ENCODE results near the gene MAD1L1.

MAD1L1 gene

DNA sequence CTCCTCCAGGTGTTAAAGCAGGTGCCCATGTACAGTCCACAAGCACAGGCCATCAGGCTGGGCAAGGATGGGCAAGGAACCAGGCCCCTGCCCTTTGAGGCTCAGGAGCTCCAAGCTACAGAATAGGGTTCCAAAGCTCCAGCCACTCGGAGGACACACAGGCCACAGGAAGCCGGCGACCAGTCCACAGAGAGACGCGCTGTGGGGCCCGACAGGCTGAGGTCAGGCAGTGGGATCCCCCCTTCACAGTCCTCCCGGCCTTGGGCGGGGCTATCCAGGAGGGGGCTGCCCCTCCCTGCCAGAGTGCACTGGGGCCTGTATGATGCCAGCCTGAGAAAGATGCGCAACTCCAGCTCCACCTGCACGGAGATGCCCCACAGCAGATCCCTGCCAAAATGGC, 34.0 kb downstream of the MAD1L1 start:
- no peak for DNase-seq

DNA sequence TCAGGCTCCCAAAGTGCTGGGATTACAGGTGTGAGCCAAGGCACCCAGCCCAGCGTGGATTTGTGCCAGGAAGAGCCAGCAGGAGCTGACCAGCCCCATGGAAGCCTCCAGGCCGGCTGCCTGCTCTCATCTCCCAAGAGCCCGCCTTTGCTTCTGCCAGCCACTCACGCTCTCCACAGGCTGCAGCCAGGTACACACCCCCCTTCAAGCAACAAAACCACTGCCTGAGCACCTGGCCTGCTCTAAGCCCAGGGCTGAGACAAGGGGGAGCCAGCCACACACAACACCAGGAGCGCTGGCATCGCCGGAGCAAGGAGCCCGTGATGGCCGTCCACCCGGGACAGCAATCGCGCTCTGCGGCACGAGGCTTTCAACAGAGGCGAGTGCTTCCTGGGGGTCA, 34.5 kb downstream of the MAD1L1 start:
- no peak for DNase-seq

DNA sequence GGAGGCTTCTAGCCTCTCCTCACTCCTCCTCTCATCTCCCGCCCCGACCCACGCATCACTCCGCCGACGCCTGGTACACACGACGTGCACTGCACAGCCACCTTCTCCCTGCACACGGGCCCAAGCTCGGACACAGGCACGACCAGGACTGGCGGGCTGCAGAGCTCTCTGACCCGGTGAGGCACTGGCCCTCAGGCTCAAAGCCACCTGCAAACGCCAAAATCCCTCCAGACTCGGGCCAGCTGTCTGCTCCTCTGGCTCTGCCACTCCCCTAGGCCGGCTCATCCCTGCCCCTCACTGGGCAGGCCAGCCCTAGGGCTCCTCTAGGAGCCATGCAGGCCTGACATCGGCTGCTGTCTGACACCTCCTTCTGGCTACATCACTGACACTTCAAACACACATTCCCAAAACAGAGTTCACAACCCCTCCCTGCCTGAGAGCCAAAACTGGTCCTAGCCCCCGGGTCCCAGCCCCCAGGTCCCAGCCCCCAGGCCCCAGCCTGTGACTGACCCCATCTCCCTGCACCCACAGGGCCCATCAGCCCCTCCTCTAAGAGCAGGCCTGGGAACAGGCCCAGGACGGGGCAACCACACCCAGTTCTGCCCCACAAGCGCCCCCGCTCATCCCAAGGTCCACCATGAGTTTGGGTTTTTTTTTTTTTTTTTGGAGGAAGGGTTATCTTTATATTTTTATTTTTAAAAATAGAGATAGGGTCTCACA, 35.1 kb downstream of the MAD1L1 start:
- no peak for DNase-seq

DNA sequence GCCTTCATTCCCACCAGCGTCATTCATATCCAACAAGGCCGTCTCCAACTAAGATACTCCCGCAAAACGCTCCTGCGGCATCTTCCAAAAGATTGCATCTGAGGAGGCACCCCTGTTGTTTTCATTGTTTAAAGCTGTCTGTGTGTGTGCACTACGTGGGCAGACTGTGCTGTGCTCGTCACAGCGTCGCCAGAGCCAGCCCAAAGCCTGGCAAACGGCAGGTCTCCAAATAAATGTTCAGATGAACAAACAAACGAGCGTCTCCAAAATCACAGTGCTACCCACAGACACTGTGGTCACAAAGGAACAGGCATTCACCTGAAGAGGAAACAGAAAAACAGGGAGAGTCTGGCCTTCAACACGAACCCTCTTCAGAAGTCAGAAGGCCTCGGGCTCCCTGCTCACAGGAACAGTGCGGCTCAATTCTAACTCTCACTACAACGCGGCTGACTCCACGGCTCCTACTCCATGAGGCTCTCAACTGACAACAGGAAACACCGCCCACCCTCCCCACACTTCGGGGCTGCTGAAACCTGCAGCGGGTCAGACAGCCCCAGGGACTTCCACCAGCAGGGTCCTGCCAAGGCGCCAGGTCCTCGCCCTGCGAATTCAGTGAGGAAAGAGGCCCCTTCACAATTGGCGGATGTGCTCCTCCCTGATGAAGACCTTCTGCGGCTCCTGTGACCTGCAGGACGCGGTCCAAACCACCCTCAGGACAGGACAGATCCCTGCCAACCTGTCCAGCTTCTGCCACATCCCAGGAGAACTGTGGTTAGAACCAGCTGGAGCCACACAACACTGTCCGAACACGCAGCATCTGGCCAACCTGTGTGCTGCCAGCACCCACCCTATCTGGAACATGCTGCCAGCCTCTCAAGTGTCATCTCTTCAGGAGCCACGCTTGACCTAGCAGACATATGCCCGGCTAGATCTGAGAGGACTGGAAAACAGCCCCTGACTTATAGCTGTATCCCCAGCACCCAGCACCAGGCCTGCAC, 36.1 kb downstream of the MAD1L1 start:
- no peak for DNase-seq

DNA sequence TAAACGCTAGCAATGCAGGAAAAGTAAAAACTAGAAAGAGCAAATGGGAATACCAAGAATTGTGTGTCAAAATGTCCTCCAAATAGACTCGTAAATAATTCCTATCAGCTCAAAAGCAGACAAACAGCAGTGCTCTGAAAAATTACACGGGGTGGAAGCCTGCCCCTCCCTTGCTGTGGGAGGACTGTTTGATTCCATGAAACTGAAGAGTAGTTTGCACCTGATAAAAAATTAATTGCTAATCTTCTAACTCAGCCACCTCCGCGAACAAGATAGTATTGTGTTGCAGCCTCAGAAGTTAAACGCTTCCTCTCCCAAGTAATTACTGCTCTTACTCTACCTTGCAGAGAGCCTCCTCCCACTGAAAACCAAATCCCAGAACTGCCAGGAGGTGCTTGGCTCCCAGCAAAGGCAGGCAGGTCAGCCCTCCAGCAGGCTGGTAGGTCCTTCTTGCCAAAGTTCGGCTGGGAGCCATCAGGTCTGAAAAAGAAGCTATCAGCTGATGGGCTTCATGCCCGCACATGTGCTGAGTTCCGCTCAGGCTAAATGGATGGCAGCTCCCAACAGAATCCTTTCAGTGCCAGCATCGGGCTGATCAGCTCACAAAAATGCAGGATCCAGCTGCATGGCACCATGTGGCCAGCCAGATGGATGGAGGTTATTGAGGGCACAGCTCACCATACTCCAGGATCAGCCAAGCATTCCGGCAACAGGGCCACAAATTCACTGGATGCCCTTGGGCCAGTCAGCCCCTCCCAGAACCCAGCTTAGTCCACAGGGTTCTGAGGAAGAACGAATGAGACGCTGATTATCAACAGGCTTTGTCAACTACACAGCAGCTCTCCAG, 37.1 kb downstream of the MAD1L1 start:
- DNase-seq, result no peak

DNA sequence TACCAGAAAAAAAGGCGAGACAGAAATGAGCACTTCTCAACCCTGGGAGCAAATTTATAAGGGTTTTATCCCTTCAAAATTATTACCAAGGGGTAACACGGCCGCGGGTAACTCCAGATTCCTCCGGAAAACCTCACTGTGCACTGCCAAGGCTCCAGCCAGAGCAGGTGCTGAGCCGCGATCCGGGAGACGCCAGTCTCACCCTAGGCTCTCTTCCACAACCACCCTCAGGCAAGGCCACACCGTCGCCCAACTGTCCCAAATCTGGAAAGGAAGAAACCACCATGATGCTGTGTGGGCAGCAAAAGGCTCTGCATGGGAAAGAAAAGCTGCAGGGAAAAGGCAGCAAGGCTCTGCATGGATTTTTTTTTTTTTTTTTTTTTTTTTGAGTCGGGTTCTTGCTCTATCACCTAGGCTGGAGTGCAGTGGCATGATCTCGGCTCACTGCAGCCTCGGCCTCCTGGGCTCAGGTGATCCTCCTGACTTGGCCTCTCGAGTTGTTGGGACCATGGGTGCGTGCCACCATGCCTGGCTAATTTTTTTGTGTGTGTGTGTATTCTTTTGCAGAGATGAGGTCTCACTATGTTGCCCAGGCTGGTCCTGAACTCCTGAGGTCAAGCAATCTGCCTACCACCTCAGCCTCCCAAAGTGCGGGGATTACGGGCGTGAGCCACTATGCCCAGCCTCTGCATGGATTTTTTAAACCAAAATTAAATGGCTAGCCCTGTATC, 39.0 kb downstream of the MAD1L1 start:
- no peak for DNase-seq

DNA sequence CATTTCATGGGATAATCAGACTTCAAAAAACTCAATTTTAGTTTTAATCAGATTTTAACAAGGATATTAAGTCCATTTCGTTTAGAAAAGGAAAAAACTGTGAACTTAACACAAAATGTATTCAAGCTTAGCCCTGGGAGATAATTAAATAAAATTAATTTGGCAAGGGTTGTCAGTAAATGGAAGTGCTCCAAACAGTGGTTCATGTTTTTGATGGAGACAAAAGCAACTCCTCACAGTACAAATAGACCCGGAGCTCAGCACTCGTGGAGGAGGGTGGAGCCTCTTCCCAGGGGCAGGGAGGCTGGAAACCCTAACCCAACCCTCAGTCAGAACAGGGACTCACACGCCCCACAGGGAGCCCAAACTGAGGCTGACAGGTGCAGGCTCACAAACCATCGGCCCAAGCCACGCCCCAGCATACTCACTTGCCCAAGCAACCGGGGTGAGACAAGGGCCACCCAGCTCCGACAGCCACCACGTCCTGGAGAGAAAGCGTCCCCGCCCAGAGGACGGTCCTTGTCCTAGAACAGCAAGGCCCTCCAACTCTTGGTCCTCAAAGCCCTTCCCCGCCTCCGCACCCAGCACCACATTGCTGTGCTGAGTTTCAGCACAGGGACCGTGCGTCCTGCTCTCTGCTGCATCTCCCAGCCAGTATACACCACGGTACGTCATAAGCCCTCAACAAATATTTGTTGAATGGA, 39.8 kb downstream of the MAD1L1 start:
- DNase-seq, result no peak

DNA sequence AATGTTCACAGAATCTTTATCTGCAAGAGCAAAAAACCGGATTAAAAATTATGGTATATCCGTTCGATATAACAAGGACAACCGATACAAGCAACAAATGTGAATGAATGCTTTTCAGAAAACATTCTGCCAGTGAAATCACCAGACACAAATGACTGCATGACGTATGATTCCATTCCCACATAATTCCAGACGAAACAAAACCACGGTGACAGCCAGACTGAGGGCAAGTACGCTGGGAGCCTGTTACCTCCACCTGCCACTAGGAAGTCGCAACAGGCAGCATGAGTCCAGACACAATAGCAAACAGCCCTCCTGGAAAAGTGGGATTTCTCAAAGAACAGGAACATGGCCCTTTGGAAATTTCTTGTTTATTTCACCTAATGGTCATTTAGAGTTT, 41.7 kb downstream of the MAD1L1 start:
- DNase-seq, result no peak

DNA sequence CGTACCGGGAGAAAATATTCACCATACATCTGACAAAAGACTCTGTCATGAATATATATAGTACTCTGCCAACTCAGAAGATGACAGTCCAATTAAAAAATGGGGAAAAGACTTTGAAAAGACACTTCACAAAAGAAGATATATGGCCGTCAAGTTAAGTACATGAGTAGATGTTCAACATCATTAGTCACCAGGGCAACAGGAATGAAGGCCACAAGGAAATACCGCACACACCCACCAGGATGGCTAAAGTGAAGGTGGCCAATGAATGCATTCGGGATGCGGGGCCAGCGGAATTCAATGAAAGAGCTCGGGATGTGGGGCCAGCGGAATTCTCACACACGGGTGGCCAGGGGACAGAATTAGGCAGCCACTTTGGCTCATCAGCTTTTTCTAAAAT, 42.2 kb downstream of the MAD1L1 start:
- no peak for DNase-seq

DNA sequence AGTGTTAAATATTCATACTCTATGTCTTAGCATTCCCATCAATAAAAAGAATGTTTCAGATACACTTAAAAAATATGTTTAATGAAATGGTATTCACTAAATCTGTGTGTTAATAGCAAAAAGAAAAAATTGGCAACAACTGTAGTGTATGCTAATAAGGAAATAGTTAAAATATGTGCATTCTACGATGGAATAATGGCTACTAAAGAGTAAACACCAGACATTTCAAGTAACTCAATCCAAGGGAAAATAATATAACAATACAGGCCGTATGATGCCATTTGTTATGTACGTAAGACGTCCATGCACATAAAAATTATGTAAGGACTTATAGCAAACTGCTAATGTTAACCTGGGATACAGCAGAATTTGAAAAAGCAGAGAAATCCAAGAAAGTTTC, 46.6 kb downstream of the MAD1L1 start:
- DNase-seq, result no peak

DNA sequence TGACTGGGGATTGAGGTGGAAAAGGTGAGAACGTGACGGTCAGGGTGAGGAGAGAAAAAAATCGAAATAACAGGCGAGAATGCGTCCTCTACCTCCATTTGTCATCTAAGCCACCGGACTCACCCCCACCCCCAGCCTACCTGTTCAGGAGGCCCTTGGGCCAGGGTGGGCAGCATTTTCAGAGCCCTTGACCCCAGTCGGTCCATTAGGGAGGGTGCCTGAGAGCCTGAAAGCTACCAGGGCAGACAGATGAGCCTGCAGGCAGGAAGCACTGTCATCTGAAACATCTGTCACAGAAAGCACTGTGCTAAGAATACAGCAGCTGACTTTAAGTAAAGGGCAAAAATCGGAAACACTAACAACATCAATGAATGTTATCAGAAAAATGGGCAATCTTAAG, 47.0 kb downstream of the MAD1L1 start:
- DNase-seq, result no peak

DNA sequence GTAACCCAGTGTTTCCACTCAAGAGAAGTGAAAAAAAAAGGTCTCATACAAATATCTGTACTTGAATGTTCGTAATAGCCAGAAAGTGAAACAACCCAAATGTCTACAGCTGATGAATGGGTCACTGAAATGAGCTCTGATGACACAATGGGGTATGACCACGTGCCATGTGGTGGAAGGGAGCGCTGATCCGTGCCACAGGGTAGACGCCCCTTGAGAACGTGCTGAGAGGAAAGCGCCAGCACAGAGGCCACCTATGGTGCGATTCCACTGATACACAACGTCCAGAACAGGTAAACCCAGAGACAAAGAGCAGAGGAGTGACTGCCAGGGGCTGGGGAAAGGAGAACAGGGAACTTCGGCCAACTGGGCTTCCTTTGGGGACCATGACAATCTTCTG, 50.3 kb downstream of the MAD1L1 start:
- DNase-seq, result no peak

DNA sequence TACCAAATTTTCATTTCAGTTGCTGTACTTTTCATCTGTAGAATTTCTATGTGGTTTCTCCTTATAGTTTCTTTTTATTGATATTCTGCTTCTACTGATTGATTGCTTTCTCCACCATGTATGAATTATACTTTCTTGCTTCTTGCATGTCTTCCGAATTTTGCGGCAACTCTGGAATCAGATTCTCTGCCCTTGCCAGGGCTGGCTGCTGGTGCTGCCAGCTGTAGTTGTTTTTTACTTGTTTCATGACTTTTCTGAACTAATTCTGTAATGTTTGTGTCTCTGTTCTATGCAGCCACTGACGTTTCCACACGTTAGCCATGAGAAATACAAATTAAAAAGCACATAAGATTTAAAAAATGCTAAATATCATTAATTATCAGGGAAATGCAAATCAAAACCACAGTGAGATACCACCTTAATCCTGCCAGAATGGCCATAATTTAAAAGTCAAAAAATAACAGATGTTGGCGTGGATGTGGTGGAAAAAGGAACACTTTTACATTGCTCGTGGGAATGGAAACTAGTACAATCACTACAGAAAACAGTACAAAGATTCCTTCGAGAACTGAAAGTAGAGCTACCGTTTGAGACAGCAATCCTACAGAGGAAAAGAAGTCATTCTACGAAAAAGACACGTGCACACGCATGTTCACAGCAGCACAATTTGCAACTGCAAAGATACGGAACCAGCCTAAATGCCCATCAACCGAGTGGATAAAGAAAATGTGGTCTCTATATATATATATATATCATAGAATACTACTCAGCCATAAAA, 51.5 kb downstream of the MAD1L1 start:
- DNase-seq, result no peak

DNA sequence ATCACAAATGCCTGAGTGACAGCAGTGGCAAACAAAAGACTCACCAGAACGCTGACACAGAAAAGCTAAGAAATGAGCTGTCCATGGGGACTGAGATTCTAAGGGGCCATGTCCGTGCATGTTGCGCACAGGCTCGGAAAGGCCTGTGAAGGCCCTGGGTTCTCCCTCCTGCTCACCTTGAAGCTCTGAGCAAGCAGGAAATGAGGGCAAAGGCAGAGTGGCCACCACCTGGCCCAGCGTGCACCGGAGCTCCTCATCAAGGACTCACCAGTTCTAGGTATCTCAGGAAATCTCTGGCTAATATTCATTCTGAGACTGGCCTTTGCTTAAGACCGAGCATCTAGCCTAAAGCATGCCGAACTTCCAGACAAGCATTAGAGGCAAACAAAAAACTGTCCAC, 52.7 kb downstream of the MAD1L1 start:
- no peak for DNase-seq

DNA sequence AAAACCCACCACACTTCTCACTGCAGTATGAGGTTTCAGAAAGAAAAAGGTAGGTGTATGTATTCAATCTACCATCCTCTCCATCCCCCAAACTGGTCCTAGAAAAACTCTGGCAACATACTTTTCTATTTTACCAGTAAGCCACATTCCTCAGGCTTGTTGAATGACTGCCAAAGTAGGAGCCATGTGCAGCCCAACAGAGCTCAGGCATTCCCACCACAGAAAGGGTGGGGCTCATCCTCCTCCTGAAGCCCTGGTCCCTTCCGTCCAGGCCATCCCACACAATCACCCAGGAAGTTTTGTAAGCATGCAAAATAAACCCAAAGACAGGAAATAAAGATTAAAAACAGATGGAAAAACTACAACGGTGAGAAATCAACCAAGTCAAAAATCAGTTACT, 57.2 kb downstream of the MAD1L1 start:
- DNase-seq, result peak; percentile 99

DNA sequence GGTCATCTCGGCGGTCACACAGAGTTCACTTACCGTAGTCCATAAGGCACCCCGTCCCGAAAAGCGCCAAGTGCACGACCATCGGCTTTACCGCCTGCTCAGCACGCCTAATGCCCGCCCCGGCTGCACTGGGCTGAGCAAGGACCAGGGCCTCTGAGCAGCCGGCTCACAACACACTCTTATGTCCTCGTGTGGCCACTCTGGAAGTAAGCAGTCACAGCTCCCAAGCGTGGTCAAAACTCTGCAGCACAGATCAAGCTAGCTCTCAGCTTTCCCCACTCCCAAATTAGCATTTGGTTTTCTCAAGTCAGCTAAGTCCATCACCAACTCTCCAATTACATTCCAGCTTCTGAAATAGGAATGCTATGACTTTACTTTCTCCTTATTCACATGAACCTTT, 57.7 kb downstream of the MAD1L1 start:
- DNase-seq, result no peak

DNA sequence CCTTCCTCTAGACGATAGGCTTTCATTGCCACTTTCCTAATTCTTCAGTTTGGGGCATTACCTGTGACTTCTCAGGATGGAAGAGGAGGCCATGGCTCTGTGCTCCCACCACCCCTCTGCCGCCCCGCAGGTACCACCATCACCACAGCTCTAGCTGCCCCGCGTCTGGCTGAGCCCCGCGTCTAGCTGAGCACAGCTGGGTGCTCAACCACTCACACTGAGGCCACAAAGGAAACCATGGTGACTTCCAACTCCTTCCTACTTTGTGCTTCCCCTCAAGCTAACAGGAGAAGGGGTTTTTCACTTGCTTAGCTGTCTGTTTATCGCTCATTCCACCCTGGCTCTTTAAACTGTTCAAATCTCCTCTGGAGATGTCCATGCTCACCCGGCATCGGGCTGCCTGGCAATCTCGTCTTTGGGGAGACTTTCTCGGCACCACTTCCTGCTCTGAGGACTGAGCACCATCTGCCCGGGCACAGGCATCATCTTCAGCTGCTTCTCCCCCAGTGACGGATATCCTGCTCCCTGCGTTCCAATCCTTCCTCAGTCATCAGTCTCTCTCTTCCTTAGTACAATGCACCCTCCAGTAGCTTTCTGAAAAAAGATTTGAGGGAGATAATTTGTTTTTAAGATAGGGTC, 59.4 kb downstream of the MAD1L1 start:
- no peak for DNase-seq

DNA sequence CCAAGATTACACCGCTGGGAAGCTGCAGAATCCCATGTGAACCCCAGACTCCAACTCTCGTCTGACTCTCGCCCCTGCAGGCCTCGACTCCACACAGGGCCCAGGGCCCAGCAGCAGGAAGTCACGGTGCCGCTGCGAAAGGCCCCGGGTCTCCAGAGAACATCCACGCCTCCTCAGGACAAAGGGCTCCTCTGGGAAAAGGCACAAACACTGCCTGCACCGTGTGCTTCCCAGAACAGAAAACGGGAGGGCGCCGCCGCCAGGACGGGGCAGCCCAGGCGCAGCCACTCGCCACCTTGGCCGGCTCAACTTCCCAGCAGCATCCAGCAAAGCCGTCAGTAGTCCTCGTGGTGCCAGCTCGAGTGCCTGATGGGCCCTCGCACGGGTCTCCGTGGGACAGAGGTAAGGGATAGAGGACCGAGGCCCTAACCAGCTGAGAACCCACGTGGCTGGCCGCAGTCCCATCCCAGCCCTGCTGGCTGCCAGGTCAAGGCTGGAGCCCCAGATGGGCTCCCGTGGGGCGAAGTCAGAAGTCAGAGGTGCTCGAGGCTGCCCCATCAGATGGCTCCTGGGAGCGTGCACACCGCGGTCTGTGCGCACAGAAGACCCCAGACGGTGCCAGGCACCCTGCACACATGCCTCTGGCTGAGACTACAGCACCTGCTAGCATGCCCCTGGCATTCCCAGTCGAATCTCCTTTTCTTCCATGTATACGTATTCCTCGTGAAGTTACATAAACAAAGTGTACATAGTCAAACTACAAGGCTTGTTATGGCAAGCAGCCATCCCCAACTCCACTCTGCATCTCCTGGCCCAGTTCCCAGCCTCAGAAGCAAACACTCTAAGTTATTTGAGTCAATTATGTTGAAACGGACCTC, 60.2 kb downstream of the MAD1L1 start:
- peak; percentile 86 for DNase-seq

DNA sequence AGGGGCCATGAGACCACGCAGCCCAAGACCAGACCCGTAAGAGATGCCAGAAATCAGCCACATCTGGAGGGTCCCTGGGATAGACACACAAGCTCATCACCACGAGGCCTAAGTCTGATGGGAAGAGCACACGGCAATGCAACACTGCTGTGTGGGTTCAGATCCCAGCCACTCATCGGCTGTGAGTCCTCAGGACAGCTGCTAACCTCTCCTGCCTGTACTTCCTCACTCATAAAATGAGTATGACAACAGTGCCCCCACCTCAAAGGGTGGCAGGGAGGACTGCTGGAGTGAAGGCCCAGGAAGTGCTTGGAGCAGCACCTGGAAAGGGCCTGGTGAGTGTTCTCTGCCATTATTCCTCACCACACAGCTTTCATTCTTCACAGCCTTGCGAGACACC, 60.9 kb downstream of the MAD1L1 start:
- no peak for DNase-seq

Measured in EL (cell line).